Kidney capillary endothelial cell (primary cell): ENCODE results near the gene TMCO4.

Source experiments
- DNase-seq: peaks from one replicate; pipeline ENCODE4 v3.0.0-alpha.2; 2018; ENCODE audit warnings: low spot score

The TMCO4 gene

GRCh38 chr1:19715334-19716203, 84.1 kb downstream of the TMCO4 start:
- peak; percentile 96 for DNase-seq

- no peak for DNase-seq
Measured at GRCh38 chr1:19712928-19713327, 86.8 kb downstream of the TMCO4 start.

- no peak for DNase-seq
Measured at GRCh38 chr1:19710825-19711611, 88.7 kb downstream of the TMCO4 start.

GRCh38 chr1:19709260-19709793, 90.4 kb downstream of the TMCO4 start:
- DNase-seq: no peak

- DNase-seq: no peak
Measured at GRCh38 chr1:19708567-19709110, 91.1 kb downstream of the TMCO4 start.

- no peak for DNase-seq
Measured at GRCh38 chr1:19706136-19706535, 93.6 kb downstream of the TMCO4 start.

GRCh38 chr1:19705464-19705863, 94.3 kb downstream of the TMCO4 start:
- no peak for DNase-seq

GRCh38 chr1:19704247-19705113, 95.2 kb downstream of the TMCO4 start:
- DNase-seq: peak; percentile 67

GRCh38 chr1:19703280-19703679, 96.4 kb downstream of the TMCO4 start:
- DNase-seq: no peak

- no peak for DNase-seq
Measured at GRCh38 chr1:19700079-19700777, 99.5 kb downstream of the TMCO4 start.

- DNase-seq: no peak
Measured at GRCh38 chr1:19698181-19698580, 101.5 kb downstream of the TMCO4 start.

- DNase-seq: no peak
Measured at GRCh38 chr1:19696820-19697219, 102.9 kb downstream of the TMCO4 start.

GRCh38 chr1:19695772-19696171, 103.9 kb downstream of the TMCO4 start:
- no peak for DNase-seq

GRCh38 chr1:19694298-19694697, 105.4 kb downstream of the TMCO4 start:
- no peak for DNase-seq

GRCh38 chr1:19690342-19690741, 109.4 kb downstream of the TMCO4 start:
- no peak for DNase-seq

- DNase-seq: no peak
Measured at GRCh38 chr1:19689856-19690255, 109.9 kb downstream of the TMCO4 start.

GRCh38 chr1:19689085-19689757, 110.5 kb downstream of the TMCO4 start:
- no peak for DNase-seq

GRCh38 chr1:19688041-19688842, 111.5 kb downstream of the TMCO4 start:
- DNase-seq: no peak

GRCh38 chr1:19687414-19687813, 112.3 kb downstream of the TMCO4 start:
- DNase-seq: no peak

- no peak for DNase-seq
Measured at GRCh38 chr1:19685994-19686393, 113.7 kb downstream of the TMCO4 start.
